LHCN-M2 (cell line): ENCODE results near the gene MAEA. TPM values are rescaled to one million over a fixed set of nuclear protein-coding genes. Genes with fewer than 3 reads are reported as not detected.
"Not testable (repeated sequence)": the region's sequence is repeated elsewhere in the genome, so short reads cannot be mapped to it uniquely, and the experiment has no call there.

Experiments
- DNase-seq: peaks from one replicate; pipeline ENCODE4 v3.0.0-alpha.2; 2012; ENCODE audit warnings: low read depth
- total RNA-seq: library from RNA; depleted of rRNA; stranded (reverse); fragments of >200 nt; gene quantifications from 2 replicates; pipeline ENCODE4 v1.2.3, GENCODE V29; 2014

The MAEA gene
- total RNA-seq, 1 experiment from 2014 or later: 94.1 TPM

DNA sequence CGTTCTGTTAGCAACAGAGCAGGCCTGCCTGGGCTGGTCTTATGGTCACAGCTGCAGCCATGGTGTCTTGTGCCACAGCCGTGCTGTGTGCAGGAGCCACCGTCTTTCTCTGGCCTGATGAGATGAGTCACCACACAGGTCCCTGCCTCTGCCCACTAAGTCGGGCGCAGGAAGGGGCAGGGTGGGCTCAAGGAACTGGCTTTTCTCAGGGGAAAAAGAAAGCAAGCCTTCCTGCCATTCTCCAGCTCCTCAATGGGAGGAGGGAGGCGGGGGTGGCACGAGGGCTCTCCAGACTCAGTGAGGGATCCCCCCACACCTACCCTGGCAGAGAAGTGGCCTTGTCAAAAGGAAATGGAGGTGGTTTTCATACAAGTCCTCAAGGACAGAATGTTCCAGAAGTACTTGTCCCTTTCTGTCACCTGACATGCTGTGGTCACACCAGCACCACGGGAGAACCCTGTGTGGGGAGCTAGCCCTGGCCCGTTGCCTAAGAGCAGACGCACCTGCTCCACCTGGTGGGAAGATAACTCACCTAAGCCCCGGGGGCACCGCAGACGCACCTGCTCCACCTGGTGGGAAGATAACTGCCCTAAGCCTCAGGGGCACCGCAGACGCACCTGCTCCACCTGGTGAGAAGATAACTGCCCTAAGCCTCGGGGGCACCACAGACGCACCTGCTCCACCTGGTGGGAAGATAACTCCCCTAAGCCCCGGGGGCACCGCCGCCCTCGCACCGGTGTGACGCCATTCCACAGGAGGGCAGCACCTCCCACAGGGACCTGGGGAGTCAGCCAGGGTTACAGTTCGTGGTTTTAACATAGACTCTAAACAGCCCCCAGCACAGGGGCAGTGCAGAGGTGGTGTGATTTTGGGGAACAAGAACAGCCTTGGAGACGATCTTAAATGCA lies 75.8 kb downstream of the MAEA start:
- DNase-seq: no peak

DNA sequence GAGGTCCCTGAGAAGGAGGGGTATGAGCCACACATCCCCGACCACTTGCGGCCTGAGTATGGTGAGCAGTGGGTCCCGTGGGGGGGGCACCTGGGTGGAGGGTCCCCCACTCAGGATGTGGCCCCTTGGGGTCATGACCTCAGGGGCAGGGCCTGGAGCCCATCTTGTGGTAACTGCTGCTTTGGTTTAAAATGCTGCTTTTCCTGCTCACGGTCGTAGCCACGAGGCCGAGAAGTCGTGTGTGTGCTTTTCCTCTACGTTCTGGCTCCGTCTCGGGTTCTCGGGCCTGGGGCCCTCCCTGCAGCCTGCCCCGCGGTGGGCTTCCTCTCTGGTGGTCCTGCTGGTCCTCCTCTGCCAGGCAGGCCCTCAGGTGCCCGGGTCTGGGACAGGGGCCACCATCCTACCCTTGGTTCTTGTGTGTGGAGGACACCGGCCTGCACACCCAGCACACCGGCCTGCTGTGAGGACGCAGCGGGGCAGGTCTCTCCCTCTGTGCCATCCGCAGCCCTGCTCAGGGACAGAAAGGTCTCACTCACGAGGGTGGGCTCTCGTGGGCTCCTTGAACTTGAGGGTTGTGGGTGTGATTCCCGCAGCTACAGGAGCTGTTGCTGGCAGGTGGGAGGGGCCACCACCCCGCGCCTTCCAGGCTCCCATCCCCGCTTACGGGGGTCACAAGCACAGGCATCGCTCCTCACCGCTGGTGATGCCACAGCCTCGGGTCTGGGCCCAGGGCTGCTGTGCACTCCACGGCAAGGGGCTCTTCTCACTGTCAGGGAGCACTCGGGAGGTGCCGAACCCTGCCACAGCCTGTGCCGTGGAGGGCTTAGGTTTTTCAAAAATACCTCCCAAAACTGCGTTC lies 76.9 kb downstream of the MAEA start:
- DNase-seq: no peak

DNA sequence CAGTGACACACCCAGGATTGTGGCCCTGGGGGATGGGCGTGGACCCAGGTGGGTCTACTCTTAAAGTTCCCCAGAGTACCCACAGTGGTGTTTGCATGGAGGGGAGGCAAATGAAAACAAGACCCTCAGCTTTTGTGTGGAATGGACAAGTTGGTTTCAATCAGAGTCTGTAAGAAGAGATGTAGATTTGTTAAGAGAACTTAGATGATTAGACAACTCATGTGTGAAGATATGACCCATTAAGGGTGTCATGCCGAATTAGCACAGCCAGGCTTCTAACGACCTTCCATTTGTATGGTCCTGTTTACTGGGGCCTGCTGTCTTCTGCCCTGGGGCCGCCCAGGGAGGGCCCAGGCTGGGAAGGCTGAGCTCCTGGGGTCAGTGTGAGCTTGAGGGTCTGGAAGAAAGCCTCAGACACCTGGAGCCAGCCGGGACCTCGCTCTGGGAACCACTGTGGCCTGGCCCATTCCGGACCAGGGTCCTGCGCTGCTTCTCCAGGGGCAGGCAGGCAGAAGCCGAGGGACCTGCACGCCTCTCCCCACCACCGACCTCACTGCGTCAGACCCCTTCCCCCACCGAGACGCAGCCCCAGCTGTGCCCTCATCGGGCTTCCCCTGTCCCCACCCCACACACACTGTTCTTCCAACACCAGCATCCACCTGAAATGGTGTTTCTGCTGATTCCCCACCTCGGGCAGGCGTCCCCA lies 77.7 kb downstream of the MAEA start:
- DNase-seq: no peak

DNA sequence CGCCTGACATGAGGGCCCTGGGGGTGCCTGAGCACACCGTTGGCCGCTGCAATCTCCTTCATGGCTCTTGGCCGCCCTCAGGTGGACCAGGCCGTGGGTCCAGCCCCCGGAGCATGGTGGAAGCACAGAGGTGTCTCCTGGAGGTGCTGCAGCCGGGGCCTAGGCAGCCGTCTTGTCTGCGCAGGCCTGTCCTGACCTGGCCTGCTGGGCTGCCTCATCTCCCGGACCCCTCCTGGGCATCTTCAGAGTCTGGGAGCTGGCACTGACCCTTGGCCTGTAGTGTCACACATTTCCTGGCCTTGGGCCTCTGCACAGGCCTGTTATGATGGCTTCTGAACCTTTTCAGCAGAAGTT lies 78.2 kb downstream of the MAEA start:
- no peak for DNase-seq

DNA sequence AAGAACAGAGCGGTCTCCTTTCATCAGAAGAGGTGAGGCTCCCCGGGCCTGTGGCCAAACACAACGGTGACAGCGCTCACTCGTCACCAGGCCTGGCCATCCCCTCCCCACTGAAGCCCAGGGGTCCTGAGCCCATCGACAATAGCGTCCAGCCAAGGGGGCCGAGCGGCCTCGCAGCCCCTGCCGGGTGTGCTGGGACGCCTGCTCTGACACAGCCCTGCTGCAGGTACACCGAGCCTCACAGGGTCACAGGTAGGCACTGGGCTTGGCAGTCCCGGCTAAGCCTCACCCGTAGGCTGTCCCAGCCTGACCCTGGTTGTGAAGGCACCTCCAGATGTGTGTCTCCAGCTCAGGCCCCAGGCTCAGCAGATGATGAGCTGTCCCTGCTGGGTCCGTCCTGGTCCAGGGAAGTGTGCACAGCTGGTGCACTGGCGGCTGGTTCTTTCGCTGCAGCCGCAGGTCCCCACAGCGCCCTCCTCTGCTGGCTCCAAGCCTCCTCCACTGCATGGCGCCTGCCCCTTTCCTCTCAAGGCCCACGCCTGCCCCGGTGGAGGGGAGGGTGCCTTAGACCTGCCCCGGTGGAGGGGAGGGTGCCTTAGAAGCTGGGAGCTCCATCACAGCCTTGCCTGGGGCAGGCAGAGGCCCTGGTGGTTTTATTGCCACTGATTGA lies 78.9 kb downstream of the MAEA start:
- DNase-seq: no peak

DNA sequence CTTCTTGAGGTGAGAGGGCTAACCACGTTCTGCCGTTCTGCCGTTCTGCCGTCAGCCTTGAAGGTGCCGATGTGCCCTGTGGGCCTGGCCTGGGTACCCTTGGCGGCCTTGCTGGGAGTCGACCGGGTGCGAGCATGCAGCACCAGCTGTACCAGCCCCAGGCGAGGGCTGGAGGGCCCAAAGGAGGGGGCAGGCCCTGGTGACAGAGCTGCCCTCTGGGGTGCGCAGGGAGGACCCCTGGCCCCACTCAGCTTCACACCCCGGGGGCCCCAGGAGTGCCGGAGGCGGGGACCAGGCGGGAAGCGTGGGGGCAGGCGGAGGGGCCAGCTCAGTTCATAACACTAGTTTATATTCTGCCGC lies 79.4 kb downstream of the MAEA start:
- no peak for DNase-seq

DNA sequence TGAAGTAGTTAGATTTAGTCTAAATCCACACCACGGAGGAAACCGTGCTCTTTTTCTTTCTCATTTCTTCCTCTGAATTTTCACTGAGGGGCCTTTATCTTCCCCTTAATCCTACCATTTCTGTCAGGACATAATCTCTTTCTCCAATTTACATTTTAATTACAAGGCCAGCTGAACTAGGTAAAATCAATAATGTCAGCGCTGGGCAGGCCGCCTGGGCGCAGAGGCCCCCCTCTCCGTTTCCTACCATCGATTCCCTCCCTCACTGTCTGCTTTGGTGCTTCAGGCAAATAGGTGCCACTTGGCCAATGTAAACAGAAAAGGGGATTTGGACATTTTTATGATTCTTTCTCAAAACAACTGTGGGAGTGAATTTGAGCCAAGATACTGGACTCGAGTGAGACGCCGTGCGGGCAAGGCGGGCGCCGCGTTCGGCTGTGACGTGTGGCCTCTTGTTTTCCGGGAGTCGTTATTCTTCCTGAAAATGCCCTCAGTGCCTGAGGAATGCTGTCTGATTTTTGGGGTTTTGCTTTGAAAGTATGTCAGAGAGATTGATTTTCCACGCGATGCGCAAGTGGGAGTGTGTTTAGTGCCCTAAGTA lies 79.9 kb downstream of the MAEA start:
- no peak for DNase-seq

DNA sequence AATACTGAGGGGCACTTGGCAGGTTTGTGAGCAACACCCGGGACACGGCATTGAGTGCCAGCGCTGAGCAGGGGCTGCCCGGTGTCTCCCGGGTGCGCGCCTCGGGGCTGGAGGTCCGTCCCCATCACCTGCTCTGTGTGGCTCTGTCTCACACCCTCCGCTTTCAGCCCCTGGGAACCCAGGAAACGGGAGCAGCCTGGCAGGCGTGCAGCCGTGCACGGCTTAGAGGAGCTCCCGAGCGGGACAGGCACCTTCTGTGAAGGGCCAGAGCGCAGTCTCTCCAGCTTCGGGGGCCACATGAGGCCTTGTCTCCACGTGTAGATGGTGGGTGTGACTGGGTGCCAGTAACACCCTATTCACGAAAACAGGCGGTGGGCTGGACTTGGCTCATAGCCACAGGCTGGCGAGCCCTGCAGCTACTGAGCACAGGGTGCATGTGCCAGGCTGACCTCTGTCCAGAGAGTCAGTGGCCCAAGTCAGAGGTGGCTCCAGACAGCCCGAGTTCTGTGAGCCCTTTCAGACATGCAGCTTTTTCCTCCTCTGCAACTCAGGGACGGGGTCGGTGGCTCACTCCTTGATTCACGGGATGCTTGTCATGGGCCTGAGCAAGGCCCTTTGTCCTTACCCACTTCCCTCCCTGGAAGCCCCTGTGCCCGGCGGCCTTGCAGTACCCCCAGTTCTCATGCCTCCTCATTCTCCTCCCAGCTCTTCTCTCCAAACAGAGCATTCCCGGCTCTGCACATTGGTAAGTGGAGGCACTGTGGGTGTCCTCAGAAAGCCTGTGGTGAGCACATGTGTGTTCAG lies 80.8 kb downstream of the MAEA start:
- no peak for DNase-seq

DNA sequence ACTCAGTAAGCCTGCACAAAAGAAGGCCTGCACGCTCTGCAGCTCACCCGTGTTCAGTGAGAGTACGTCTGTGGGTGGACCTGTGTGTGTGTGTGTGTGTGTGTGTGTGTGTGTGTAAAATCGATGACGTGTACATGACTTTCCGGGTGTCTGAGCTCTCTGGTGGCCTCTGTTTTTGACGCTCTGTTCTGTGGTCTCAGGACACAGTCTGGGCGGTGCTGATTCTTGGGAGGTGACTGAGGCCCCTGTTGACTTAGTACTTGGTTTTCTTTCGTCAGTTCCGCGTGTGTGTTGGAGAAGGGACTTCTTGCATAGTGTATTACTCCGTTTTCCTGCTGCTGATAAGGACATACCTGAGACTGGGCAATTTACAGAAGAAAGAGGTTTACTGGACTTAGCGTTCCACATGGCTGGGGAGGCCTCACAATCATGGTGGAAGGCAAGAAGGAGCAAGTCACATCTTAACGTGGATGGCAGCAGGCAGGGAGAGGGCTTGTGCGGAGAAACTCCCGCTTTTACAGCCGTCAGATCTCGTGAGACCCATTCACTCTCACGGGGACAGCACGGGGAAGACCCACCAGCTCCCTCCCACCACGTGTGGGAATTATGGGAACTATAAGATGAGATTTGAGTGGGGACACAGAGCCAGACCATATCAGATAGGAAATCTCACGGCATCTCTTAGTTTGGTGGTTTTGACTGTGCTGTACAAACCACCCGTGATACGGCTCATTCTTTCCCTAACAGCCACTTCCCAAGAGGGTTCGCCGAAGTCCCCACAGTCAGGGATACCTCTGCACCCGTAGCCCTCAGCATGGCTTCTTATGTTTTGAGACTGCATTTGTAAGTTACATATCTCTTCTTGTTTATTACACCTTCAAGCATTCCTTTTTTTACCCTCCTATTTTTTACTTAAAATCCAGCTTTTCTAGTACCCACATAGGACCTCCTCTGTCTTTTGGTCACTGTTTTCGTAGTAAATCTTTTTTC lies 81.8 kb downstream of the MAEA start:
- DNase-seq: no peak

DNA sequence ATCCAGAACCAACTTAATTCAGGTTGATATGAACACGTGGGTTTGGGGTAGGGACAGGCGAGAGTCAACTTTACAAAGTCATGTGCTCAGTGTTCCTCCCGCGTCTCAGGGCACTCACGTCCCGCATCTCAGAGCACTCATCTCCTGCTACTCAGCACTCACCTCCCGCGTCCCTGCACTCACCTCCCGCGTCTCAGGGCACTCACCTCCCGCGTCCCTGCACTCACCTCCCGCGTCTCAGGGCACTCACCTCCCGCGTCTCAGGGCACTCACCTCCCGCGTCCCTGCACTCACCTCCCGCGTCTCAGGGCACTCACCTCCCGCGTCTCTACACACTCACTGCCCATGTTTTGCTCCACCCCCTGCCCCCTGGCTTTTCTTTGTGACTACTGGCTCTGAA lies 82.9 kb downstream of the MAEA start:
- not testable (repeated sequence) for DNase-seq

DNA sequence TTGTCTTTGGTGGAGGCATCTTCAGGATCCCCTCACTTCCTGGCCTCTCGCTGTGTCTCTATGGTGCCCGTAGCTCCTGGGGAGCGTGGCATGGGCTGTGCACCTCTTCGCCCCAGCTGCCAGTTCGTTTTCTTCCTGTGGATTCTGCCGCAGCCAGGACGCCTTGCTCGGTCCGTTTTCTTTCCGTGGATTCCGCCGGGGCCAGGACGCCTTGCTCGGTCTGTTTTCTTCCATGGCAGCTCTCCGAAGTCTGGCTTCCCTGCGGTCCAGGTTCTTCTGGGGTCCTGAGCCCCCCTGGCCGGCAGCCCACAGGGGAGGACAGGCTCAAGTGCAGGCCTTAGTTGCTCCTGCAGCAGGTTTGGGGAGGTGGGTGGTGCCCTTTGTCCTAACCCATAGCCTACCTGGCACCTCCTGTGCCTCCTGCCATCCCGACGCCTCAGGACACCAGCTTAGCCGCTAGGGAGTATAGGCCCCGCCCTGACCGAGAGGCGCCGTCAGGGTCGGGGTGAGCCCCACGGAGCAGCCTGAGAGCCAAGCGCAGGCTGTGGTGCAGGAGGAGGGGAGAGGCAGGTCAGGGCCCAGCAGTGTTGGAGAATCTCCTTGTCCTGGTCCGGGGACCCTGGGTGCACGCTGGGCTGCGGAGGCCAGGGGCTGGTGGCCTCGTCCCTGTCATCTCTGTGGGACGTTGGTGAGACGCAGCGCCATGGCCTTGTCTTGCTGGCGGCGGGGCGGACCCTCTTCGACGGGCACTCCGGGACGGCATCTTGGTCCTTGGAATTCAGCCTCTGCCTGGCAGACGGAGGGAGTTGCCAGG lies 84.4 kb downstream of the MAEA start:
- no peak for DNase-seq

DNA sequence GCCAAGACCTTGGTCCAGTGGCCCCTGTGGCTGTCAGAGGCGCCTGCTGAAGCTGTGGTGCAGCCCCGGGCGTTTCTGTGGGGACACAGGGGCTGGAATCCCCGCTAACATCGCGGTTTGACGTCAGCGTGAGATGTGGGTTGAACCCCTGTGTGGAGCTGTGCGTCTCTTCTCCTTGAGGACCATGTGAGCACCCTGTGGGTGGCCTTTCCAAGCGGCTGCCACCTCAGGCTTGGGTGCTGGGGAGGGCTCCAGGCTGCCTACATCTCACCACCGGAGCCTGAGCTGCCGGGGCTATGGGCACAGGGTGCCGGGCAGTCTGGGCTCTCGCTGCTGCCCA lies 85.0 kb downstream of the MAEA start:
- no peak for DNase-seq

DNA sequence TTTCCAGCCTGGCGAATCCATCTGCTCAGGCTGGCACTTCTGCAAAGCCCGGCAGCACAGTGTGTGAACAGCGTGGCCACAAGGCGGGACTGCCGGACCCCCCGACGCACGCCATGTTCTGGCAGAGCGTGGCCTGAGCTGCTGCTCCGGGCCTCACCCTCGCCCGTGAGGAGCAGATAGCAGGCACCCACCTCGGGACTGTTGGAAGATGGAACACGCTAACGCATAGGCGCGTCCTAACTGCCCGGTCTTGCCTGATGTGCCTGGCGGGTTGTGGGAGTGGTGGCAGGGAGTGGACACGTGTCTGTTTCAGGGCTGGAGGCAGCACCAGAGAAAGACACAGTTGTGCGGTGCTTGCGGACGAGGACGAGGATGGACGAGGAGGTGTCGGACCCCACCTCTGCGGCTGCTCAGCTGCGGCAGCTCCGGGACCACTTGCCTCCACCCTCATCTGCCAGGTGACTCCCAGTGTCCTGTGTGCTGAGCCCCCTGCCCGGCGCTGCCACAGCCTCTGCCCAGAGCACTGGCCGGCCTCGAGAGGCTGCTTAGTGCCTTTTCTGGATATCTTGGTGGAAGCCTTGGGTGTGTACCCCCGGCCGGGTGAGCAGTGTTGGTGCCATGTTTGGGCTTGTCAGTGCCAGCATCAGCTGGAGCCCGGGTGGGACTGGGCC lies 85.5 kb downstream of the MAEA start:
- DNase-seq: no peak

DNA sequence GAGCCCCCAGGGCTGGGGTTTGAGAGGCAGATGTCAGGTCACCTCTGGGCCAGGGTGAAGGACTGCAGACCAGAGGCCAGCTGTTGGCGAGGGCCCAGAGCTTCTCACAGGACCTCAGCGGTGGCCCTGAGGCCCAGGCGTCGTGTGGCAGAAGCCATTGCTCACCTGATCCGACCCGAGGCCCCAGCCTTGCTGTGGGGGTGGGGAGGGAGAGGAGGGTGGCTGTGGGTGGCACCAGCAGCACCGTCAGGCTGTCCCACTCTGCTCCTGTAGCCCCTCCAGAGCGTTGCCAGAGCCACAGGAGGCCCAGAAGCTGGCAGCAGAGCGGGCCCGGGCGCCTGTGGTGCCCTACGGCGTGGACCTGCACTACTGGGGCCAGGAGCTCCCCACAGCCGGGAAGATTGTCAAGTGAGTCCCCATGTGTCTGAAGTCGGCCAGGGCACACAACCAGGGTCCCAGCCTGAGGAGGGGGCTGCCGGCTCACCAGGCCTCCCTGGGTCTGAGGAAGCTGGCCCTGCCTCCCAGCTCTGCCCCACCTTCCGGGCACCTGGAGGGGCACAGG lies 86.2 kb downstream of the MAEA start:
- no peak for DNase-seq

DNA sequence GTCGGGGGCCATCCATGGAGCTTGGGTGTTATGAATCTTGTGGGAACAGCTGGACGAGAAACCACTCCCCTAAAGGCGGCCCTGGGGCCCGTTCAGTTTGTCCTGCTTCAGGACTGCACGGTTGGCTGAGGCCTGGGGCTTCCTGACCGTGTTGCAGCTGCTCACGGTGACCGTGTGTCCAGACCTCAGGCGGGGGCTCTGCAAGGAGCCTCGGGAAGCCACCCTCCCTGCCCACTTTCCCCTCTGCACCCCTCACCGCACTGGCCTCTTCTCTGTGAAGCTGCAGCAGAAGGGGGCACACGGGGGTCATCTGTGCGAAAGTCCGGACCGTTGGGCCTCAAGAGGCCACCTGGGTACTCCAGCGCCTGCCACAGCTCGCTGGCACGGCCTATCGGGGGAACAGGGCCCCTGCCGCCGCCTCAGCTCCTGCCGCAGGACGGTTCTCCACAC lies 86.7 kb downstream of the MAEA start:
- DNase-seq: no peak

DNA sequence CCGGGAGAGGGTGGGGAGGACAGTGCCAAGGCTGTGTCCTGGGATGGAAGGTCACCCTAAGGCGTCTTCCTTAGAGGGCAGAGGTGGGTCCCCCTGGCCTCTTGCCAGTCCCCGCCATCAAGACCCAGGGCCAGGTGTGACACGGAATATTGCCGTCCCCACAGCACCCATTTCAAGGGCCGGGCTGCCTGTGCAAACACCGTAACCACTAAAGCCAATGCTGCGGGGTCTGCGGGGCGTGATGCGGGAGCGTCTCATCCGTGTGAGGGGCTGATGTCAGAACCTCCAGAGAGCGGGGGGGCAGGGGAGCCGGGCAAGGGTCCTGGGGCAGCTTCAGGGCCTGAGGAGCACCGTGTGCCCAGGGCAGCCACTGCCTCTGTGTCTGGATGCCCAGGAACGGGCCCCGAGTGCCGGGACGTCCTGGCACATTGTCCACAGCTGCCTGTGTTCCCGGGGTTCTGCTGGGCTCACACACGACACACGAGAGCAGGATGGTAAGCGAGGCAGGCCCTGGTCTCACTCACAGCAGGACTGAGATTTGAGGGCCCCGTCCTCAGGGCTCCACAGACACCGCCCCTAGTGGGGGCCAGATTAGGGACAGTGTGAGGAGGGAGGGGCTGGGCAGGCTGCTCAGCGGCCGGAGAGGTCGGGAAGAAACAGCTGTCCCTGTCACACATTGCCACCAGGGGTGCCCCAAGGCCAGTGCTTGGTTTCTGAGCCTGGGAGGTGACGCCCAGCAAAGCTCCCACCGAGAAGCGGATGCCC lies 87.3 kb downstream of the MAEA start:
- no peak for DNase-seq
